WTC11 (cell line): Measurements from ENCODE around the gene TIMM29.

Source experiments
- CBFB ChIP-seq: sonication (generic); formaldehyde crosslinking; IDR thresholded peaks from 2 replicates; pipeline ENCODE4 v1.8.1; 2022; ENCODE audit warnings: mild to moderate bottlenecking, low read depth, missing genetic modification reagents
- CREB1 ChIP-seq: sonication (generic); formaldehyde crosslinking; IDR thresholded peaks from 2 replicates; pipeline ENCODE4 v1.8.0; 2023; ENCODE audit warnings: mild to moderate bottlenecking, missing genetic modification reagents
- CTCF ChIP-seq: fragments of 200-600 bp; IDR thresholded peaks from 2 replicates; pipeline ENCODE4 v1.8.0; 2022; ENCODE audit warnings: antibody characterized with exemption
- EMX1 ChIP-seq: fragments of 250-450 bp; sonication (Bioruptor Pico); IDR thresholded peaks from 2 replicates; pipeline ENCODE4 v1.8.0; 2021; ENCODE audit warnings: mild to moderate bottlenecking
- GABPB1 ChIP-seq: sonication (generic); formaldehyde crosslinking; IDR thresholded peaks from 2 replicates; pipeline ENCODE4 v1.8.1; 2023; ENCODE audit warnings: mild to moderate bottlenecking, missing genetic modification reagents
- SP1 ChIP-seq: sonication (generic); formaldehyde crosslinking; conservative IDR thresholded peaks from 2 replicates; pipeline ENCODE4 v1.8.1; 2022; ENCODE audit warnings: missing genetic modification reagents
- ZNF232 ChIP-seq: sonication (generic); formaldehyde crosslinking; IDR thresholded peaks from 2 replicates; pipeline ENCODE4 v1.8.0; 2022; ENCODE audit warnings: mild to moderate bottlenecking, missing genetic modification reagents
- TF ChIP-seq, protein P1 (sequence below): sonication (generic); formaldehyde crosslinking; IDR thresholded peaks from 2 replicates; pipeline ENCODE4 v1.8.0; 2022; ENCODE audit warnings: missing genetic modification reagents
- TF ChIP-seq, protein P2 (sequence below): sonication (generic); formaldehyde crosslinking; IDR thresholded peaks from 2 replicates; pipeline ENCODE4 v1.8.1; 2023; ENCODE audit warnings: mild to moderate bottlenecking, missing genetic modification reagents, borderline replicate concordance

- TF ChIP-seq CTCF (no peak), EMX1 (CRISPR knock-in tag) (no peak), CBFB (no peak), GABPB1 (no peak), CREB1 (CRISPR knock-in tag) (no peak), ZNF232 (no peak), SP1 (no peak)
- TF ChIP-seq, protein P1, sequence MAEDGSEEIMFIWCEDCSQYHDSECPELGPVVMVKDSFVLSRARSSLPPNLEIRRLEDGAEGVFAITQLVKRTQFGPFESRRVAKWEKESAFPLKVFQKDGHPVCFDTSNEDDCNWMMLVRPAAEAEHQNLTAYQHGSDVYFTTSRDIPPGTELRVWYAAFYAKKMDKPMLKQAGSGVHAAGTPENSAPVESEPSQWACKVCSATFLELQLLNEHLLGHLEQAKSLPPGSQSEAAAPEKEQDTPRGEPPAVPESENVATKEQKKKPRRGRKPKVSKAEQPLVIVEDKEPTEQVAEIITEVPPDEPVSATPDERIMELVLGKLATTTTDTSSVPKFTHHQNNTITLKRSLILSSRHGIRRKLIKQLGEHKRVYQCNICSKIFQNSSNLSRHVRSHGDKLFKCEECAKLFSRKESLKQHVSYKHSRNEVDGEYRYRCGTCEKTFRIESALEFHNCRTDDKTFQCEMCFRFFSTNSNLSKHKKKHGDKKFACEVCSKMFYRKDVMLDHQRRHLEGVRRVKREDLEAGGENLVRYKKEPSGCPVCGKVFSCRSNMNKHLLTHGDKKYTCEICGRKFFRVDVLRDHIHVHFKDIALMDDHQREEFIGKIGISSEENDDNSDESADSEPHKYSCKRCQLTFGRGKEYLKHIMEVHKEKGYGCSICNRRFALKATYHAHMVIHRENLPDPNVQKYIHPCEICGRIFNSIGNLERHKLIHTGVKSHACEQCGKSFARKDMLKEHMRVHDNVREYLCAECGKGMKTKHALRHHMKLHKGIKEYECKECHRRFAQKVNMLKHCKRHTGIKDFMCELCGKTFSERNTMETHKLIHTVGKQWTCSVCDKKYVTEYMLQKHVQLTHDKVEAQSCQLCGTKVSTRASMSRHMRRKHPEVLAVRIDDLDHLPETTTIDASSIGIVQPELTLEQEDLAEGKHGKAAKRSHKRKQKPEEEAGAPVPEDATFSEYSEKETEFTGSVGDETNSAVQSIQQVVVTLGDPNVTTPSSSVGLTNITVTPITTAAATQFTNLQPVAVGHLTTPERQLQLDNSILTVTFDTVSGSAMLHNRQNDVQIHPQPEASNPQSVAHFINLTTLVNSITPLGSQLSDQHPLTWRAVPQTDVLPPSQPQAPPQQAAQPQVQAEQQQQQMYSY (CRISPR knock-in tag): no peak
- TF ChIP-seq, protein P2, sequence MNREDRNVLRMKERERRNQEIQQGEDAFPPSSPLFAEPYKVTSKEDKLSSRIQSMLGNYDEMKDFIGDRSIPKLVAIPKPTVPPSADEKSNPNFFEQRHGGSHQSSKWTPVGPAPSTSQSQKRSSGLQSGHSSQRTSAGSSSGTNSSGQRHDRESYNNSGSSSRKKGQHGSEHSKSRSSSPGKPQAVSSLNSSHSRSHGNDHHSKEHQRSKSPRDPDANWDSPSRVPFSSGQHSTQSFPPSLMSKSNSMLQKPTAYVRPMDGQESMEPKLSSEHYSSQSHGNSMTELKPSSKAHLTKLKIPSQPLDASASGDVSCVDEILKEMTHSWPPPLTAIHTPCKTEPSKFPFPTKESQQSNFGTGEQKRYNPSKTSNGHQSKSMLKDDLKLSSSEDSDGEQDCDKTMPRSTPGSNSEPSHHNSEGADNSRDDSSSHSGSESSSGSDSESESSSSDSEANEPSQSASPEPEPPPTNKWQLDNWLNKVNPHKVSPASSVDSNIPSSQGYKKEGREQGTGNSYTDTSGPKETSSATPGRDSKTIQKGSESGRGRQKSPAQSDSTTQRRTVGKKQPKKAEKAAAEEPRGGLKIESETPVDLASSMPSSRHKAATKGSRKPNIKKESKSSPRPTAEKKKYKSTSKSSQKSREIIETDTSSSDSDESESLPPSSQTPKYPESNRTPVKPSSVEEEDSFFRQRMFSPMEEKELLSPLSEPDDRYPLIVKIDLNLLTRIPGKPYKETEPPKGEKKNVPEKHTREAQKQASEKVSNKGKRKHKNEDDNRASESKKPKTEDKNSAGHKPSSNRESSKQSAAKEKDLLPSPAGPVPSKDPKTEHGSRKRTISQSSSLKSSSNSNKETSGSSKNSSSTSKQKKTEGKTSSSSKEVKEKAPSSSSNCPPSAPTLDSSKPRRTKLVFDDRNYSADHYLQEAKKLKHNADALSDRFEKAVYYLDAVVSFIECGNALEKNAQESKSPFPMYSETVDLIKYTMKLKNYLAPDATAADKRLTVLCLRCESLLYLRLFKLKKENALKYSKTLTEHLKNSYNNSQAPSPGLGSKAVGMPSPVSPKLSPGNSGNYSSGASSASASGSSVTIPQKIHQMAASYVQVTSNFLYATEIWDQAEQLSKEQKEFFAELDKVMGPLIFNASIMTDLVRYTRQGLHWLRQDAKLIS (CRISPR knock-in tag): no peak
Observed at GRCh38 chr19:10891405-10892086, 37.1 kb upstream of the TIMM29 start.
